HepG2 (cell line): Measurements from ENCODE around the gene PLXDC2. TPM values are rescaled to one million over a fixed set of nuclear protein-coding genes. Genes with fewer than 3 reads are reported as not detected.

Source experiments
- ATAC-seq: fragments of 200-7000 bp; cut with Tn5 transposase; 3 replicates; pipeline ENCODE4 v1.9.1; 2020; ENCODE audit warnings: mild to moderate bottlenecking, moderate library complexity
- BruUV-seq: library from RNA; stranded (reverse); fragments of 400-500 nt; replicated peaks from 2 replicates; lab custom pipeline; 2021; lab: Mats Ljungman, UMichigan
- CTCF ChIA-PET: fragments of 300-600 bp; formaldehyde crosslinking; extraction: SDS; loops from one replicate; lab custom pipeline; 2021; ENCODE audit warnings: low total read pairs, inconsistent platforms, low intra/inter-chr PET ratio; lab: Yijun Ruan, JAX
- POLR2A ChIA-PET: fragments of 350-600 bp; sonication (Branson Sonifier 250); formaldehyde crosslinking; loops from one replicate; lab custom pipeline; 2020; ENCODE audit warnings: antibody characterized with exemption, inconsistent platforms; lab: Yijun Ruan, JAX
- DNase-seq: peaks from one replicate; pipeline ENCODE4 v3.0.0-alpha.2; 2015; ENCODE audit warnings: low spot score
- FAIRE-seq: peaks from 3 replicates; lab custom pipeline; 2011; peaks lifted over from hg19 to GRCh38; lab: Jason Lieb, UNC
- H2AFZ ChIP-seq: one replicate; pipeline ENCODE4 v1.6.1; 2011; ENCODE audit warnings: low read length, inconsistent platforms
- H3K27ac ChIP-seq: fragments of 300-600 bp; 3 replicates; pipeline ENCODE4 v1.8.0; 2011; ENCODE audit warnings: mixed run types, mild to moderate bottlenecking, mixed read lengths, low read length, inconsistent platforms; ENCODE audit not compliant: insufficient read depth; ENCODE audit errors: extremely low read length
- H3K27me3 ChIP-seq, 2 experiments: fragments of 200-600 bp in 1 of 2; 2 replicates in 1 of 2; 3 replicates in 1 of 2; pipeline versions ENCODE4 v1.6.0 to v1.8.0; 2011; ENCODE audit warnings: low read length in 2 of 2, mild to moderate bottlenecking in 2 of 2, moderate library complexity in 2 of 2, inconsistent platforms in 1 of 2; ENCODE audit not compliant: insufficient read depth in 2 of 2, control insufficient read depth in 1 of 2
- H3K36me3 ChIP-seq, 2 experiments: fragments of 200-600 bp in 1 of 2; replicated peaks in 1 of 2; 2 replicates in 1 of 2; 3 replicates in 1 of 2; pipeline versions ENCODE4 v1.5.1 to v1.8.0; 2011; ENCODE audit warnings: low read length in 2 of 2, inconsistent platforms in 1 of 2; ENCODE audit not compliant: insufficient read depth in 2 of 2, control insufficient read depth in 1 of 2
- H3K4me1 ChIP-seq: 2 replicates; pipeline ENCODE4 v1.5.1; 2012; ENCODE audit warnings: low read length, inconsistent platforms; ENCODE audit not compliant: insufficient read depth
- H3K4me2 ChIP-seq: 2 replicates; pipeline ENCODE4 v1.6.0; 2011; ENCODE audit warnings: low read depth, low read length, inconsistent platforms
- H3K4me3 ChIP-seq, 3 experiments: fragments of 200-600 bp in 1 of 3; sonication (generic), shearing (Covaris generic) in 1 of 3; replicated peaks in 1 of 3; 2 replicates each; pipeline ENCODE4 v1.5.1; 2011 to 2016; ENCODE audit warnings: low read length in 3 of 3, inconsistent platforms in 2 of 3, low read depth in 2 of 3, mild to moderate bottlenecking in 2 of 3, control low read depth in 1 of 3, mixed read lengths in 1 of 3; ENCODE audit not compliant: insufficient read depth in 1 of 3
- H3K79me2 ChIP-seq: one replicate; pipeline ENCODE4 v1.6.1; 2011; ENCODE audit warnings: low read length, inconsistent platforms; ENCODE audit not compliant: insufficient read depth
- H3K9ac ChIP-seq: 2 replicates; pipeline ENCODE4 v1.6.0; 2011; ENCODE audit warnings: mild to moderate bottlenecking, low read depth, low read length, inconsistent platforms; ENCODE audit not compliant: insufficient read depth
- H3K9me3 ChIP-seq: 2 replicates; pipeline ENCODE4 v1.5.1; 2012; ENCODE audit warnings: mild to moderate bottlenecking, low read length
- H4K20me1 ChIP-seq: 2 replicates; pipeline ENCODE4 v1.6.0; 2011; ENCODE audit warnings: inconsistent platforms, mild to moderate bottlenecking, low read length, moderate library complexity; ENCODE audit not compliant: insufficient read depth
- CREBL2 ChIP-seq: sonication (generic); formaldehyde crosslinking; IDR thresholded peaks from 2 replicates; pipeline ENCODE4 v1.8.1; 2023; ENCODE audit warnings: missing genetic modification reagents, mild to moderate bottlenecking, borderline replicate concordance
- FOSL2 ChIP-seq: sonication (generic); formaldehyde crosslinking; IDR thresholded peaks from 2 replicates; pipeline ENCODE4 v1.4.0; 2020; ENCODE audit warnings: missing genetic modification reagents
- HNF1B ChIP-seq: sonication (generic); formaldehyde crosslinking; IDR thresholded peaks from 2 replicates; pipeline ENCODE4 v1.5.1; 2020; ENCODE audit warnings: mild to moderate bottlenecking, moderate library complexity, missing genetic modification reagents
- JUND ChIP-seq: sonication (generic); formaldehyde crosslinking; IDR thresholded peaks from 2 replicates; pipeline ENCODE4 v1.8.0; 2022; ENCODE audit warnings: mild to moderate bottlenecking, missing genetic modification reagents
- KIAA2018 ChIP-seq: sonication (generic); formaldehyde crosslinking; IDR thresholded peaks from 2 replicates; pipeline ENCODE4 v1.5.0; 2020; ENCODE audit warnings: mild to moderate bottlenecking, missing genetic modification reagents, borderline replicate concordance
- NCOA1 ChIP-seq: sonication (generic); formaldehyde crosslinking; IDR thresholded peaks from 2 replicates; pipeline ENCODE4 v1.9.0; 2021; ENCODE audit warnings: missing genetic modification reagents
- POLR2G ChIP-seq: fragments of 200-400 bp; formaldehyde crosslinking; IDR thresholded peaks from 2 replicates; pipeline ENCODE4 v1.6.1; 2018; ENCODE audit warnings: mild to moderate bottlenecking, low read depth, low read length, moderate library complexity
- ZBTB20 ChIP-seq: sonication (generic); formaldehyde crosslinking; IDR thresholded peaks from 2 replicates; pipeline ENCODE4 v1.8.1; 2023; ENCODE audit warnings: missing genetic modification reagents, low read depth, mild to moderate bottlenecking, borderline replicate concordance
- ZNF3 ChIP-seq: IDR thresholded peaks from 2 replicates; pipeline ENCODE4 v1.7.0; 2017; ENCODE audit warnings: inconsistent platforms
- ZNF766 ChIP-seq: sonication (generic); formaldehyde crosslinking; IDR thresholded peaks from 2 replicates; pipeline ENCODE4 v1.5.0; 2020; ENCODE audit warnings: missing genetic modification reagents, borderline replicate concordance
- ZNF800 ChIP-seq: sonication (generic); formaldehyde crosslinking; IDR thresholded peaks from 2 replicates; pipeline ENCODE4 v1.4.0; 2020; ENCODE audit warnings: missing genetic modification reagents
- ZSCAN9 ChIP-seq: IDR thresholded peaks from 2 replicates; pipeline ENCODE4 v1.6.1; 2016; ENCODE audit warnings: borderline replicate concordance
- WGBS: methylation state at CpG from one replicate; pipeline ENCODE4 v1.1.6; 2017; ENCODE audit warnings: low lambda C conversion rate; 5-methylcytosine and 5-hydroxymethylcytosine counted together
- in situ Hi-C: cut with HindIII; loops from 2 replicates; pipeline ENCODE4 v1.10.0; 2017; ENCODE audit warnings: low pct_unique_long_range_greater_than_20kb; ENCODE audit not compliant: extremely low pct_ligation_motif_present
- intact Hi-C: fragments of 100-400 bp; cut with micrococcal nuclease; formaldehyde crosslinking; loops from one replicate; pipeline ENCODE4 v1.10.0; 2022; ENCODE audit not compliant: unreplicated experiment
- polyA plus RNA-seq, 8 experiments: library from polyadenylated mRNA; depleted of rRNA in 3 of 8; stranded (reverse) in 7 of 8; unstranded in 1 of 8; fragments of >200 nt; fragmentation: Illumina TruSeq in 4 of 8; extraction: Trizol in 4 of 8; gene quantifications; 2 replicates each; pipeline versions ENCODE4 v1.2.1 to v1.2.3, GENCODE V29; 2011 to 2016; ENCODE audit warnings: low read depth in 4 of 8, missing spikeins in 1 of 8, mixed read lengths in 1 of 8; ENCODE audit not compliant: insufficient read depth in 1 of 8
- total RNA-seq, 5 experiments: library from RNA; depleted of rRNA; stranded (reverse); fragments of >200 nt; fragmentation: Illumina TruSeq; extraction: Trizol; gene quantifications; 2 replicates each; pipeline ENCODE4 v1.2.3, GENCODE V29; 2016; ENCODE audit warnings: low read depth in 1 of 5

Gene PLXDC2
- total and polyA plus RNA-seq, 2 of the 13 experiments (the other 11 are each of a cell fraction or from before 2014, with no cell fraction given), result 2.1 to 2.4 TPM

- no peak overlapping the region for H3K4me2 ChIP-seq
- H3K27me3 ChIP-seq, result no peaks in the 10 kb centered on the region
- H3K4me1 ChIP-seq, result no peaks in the 10 kb centered on the region
- H2AFZ ChIP-seq, result no peak overlapping the region
- BruUV-seq, result no TSS peak
- CTCF ChIA-PET, result no interaction called here
- H3K4me3 ChIP-seq, result no peak overlapping the region
- WGBS, result 33% methylated on average over 3 of the region's 3 CpGs
- no peaks in the 10 kb centered on the region for H3K79me2 ChIP-seq
- H3K36me3 ChIP-seq, result no peaks in the 10 kb centered on the region
- ATAC-seq, result no peak
- FAIRE-seq, result no peak
- H3K9ac ChIP-seq, result no peak overlapping the region
- intact Hi-C loops, result no loop called here
- H4K20me1 ChIP-seq, result no peaks in the 10 kb centered on the region
- in situ Hi-C loops, result no loop called here
- no peak overlapping the region for H3K27ac ChIP-seq
- DNase-seq, result no peak
- POLR2A ChIA-PET, result no interaction called here
- H3K9me3 ChIP-seq, result no peaks in the 10 kb centered on the region
- no peak for TF ChIP-seq POLR2G
- TF ChIP-seq ZBTB20 (CRISPR knock-in tag), result no peak
- no peak for TF ChIP-seq ZNF766 (CRISPR knock-in tag)
- TF ChIP-seq ZNF800 (CRISPR knock-in tag), result no peak
- TF ChIP-seq NCOA1 (CRISPR knock-in tag), result no peak
- no peak for TF ChIP-seq ZSCAN9
- TF ChIP-seq CREBL2, result no peak
- no peak for TF ChIP-seq KIAA2018 (CRISPR knock-in tag)
- no peak for TF ChIP-seq JUND (CRISPR knock-in tag)
- TF ChIP-seq ZNF3 (CRISPR knock-in tag), result no peak
- no peak for TF ChIP-seq HNF1B (CRISPR knock-in tag)
- TF ChIP-seq FOSL2 (CRISPR knock-in tag), result no peak
Observed at GRCh38 chr10:19857876-19858275, 41.6 kb downstream of the PLXDC2 start.
